Testis (tissue), 2 donors: ENCODE data around the gene PDCD11.

Experiments used
- POLR2A ChIP-seq: fragments of 450-650 bp; IDR thresholded peaks from one replicate; pipeline ENCODE4 v1.6.1; 2017; ENCODE audit warnings: antibody characterized with exemption, mild to moderate bottlenecking, moderate library complexity
- TF ChIP-seq, protein P1 (sequence below), 3 experiments: fragments of 450-650 bp in 2 of 3; fragments of 200-600 bp in 1 of 3; sonication (generic) in 1 of 3; IDR thresholded peaks; one replicate each; pipeline ENCODE4 v1.5.1; 2016 to 2019; ENCODE audit warnings: antibody characterized with exemption in 3 of 3, mild to moderate bottlenecking in 2 of 3, moderate library complexity in 1 of 3

- TF ChIP-seq POLR2A = no peak
- TF ChIP-seq, protein P1, sequence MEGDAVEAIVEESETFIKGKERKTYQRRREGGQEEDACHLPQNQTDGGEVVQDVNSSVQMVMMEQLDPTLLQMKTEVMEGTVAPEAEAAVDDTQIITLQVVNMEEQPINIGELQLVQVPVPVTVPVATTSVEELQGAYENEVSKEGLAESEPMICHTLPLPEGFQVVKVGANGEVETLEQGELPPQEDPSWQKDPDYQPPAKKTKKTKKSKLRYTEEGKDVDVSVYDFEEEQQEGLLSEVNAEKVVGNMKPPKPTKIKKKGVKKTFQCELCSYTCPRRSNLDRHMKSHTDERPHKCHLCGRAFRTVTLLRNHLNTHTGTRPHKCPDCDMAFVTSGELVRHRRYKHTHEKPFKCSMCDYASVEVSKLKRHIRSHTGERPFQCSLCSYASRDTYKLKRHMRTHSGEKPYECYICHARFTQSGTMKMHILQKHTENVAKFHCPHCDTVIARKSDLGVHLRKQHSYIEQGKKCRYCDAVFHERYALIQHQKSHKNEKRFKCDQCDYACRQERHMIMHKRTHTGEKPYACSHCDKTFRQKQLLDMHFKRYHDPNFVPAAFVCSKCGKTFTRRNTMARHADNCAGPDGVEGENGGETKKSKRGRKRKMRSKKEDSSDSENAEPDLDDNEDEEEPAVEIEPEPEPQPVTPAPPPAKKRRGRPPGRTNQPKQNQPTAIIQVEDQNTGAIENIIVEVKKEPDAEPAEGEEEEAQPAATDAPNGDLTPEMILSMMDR (IDR thresholded peaks at IDR 0.05) = no peak
Observed at GRCh38 chr10:103382769-103383168, 13.7 kb upstream of the PDCD11 start.
